Right lobe of liver (tissue), 6 donors: ENCODE measurements around the gene ARFGAP1. TPM values are rescaled to one million over a fixed set of nuclear protein-coding genes. Genes with fewer than 3 reads are reported as not detected.

Experiments used
- ATAC-seq, 4 donors: fragments of 200-7000 bp; cut with Tn5 transposase; one replicate each; pipeline ENCODE4 v1.9.1; 2020; ENCODE audit warnings: mild to moderate bottlenecking in 4 of 4, moderate library complexity in 4 of 4
- DNase-seq, 3 donors: peaks; one replicate each; pipeline ENCODE4 v3.0.0-alpha.2; 2020
- H3K27ac ChIP-seq, 3 donors: fragments of 200-600 bp; one replicate each; pipeline ENCODE4 v1.8.0; 2022
- H3K27me3 ChIP-seq, 2 donors: fragments of 200-600 bp; one replicate each; pipeline ENCODE4 v1.8.0; 2022
- H3K36me3 ChIP-seq, 4 donors: fragments of 200-600 bp; sonication (generic) in 1 of 4; one replicate each; pipeline versions ENCODE4 v1.5.1 to v1.8.0; 2017 to 2022; ENCODE audit warnings: control low read depth in 1 of 4
- H3K4me1 ChIP-seq, 4 donors: fragments of 200-600 bp; sonication (generic) in 1 of 4; one replicate each; pipeline versions ENCODE4 v1.5.1 to v1.8.0; 2017 to 2022; ENCODE audit warnings: control low read depth in 1 of 4
- H3K4me3 ChIP-seq, 3 donors: fragments of 200-600 bp; one replicate each; pipeline ENCODE4 v1.8.0; 2022
- H3K9me3 ChIP-seq, 4 donors: fragments of 200-600 bp; sonication (generic) in 1 of 4; one replicate each; pipeline versions ENCODE4 v1.5.1 to v1.8.0; 2017 to 2022; ENCODE audit warnings: control low read depth in 1 of 4
- CTCF ChIP-seq, 4 donors: fragments of 200-600 bp in 3 of 4; fragments of 450-650 bp in 1 of 4; IDR thresholded peaks; one replicate each; pipeline versions ENCODE4 v1.5.1 to v1.8.0; 2016 to 2022; ENCODE audit warnings: antibody characterized with exemption in 4 of 4, mild to moderate bottlenecking in 2 of 4
- POLR2A ChIP-seq: fragments of 450-650 bp; IDR thresholded peaks from one replicate; pipeline ENCODE4 v1.6.1; 2017; ENCODE audit warnings: antibody characterized with exemption, mild to moderate bottlenecking
- WGBS: methylation state at CpG from one replicate; pipeline ENCODE4 v1.1.6; 2018; ENCODE audit warnings: low coverage, low lambda C conversion rate; ENCODE audit not compliant: insufficient coverage; ENCODE audit errors: missing lambda C conversion rate; 5-methylcytosine and 5-hydroxymethylcytosine counted together
- intact Hi-C, 2 donors: fragments of 100-400 bp; cut with DNase I; formaldehyde crosslinking; loops; one replicate each; pipeline versions ENCODE4 v1.11.2 to v1.14.1; 2022
- total RNA-seq, 6 experiments: library from RNA; depleted of rRNA in 2 of 6; stranded (reverse); fragments of >200 nt in 2 of 6; fragmentation: NEBNext Ultra II Directional in 3 of 6; extraction: Animal tissue kit (Norgen Biotek cat#: 25700) in 3 of 6; gene quantifications; one replicate each; pipeline versions ENCODE4 v1.1.0 to v1.2.4, GENCODE V29; 2016 to 2023
- donor health status: DM: no; HTN: yes; CAD: no.
- donor health status: DM: no; HTN: no; CAD: no.
- donor health status: DM: no; HTN: no; CAD: no.
- donor health status: DM: no; HTN: yes; CAD: no.
- donor health status: DM: no; HTN: yes; CAD: no.

Gene ARFGAP1
- total RNA-seq, 6 experiments from 2014 or later: 17.4 to 42.8 (median 29.5) TPM

- DNase-seq (no peak), ATAC-seq (no peak)
- H3K27me3 ChIP-seq: no peaks in the 10 kb centered on the region
- H3K36me3 ChIP-seq: peaks cover 0 to 31% (median 6%) of the 10 kb centered on the region in 4 donors
- no peaks in the 10 kb centered on the region for H3K9me3 ChIP-seq
- intact Hi-C loops: loop anchor here in 1 of 2 donors (5.0 kb wide), 1 partner anchor 405 kb away; no protein-coding TSS in a partner anchor
- H3K4me3 ChIP-seq: no peak overlapping the region
- TF ChIP-seq POLR2A (no peak), CTCF (IDR thresholded peaks at IDR 0.05) (no peak)
- H3K27ac ChIP-seq: no peak overlapping the region
- 96% methylated on average over 4 of the region's 20 CpGs for WGBS
- H3K4me1 ChIP-seq: peaks cover 0 to 13% (median 6%) of the 10 kb centered on the region in 4 donors
Observed at GRCh38 chr20:63276956-63277355, 4.3 kb downstream of the ARFGAP1 start.

- DNase-seq (no peak), ATAC-seq (no peak)
- Histone ChIP-seq H3K27ac (no peak overlapping the region), H3K36me3 (peaks cover 0 to 35% (median 6%) of the 10 kb centered on the region in 4 donors), H3K27me3 (no peaks in the 10 kb centered on the region), H3K9me3 (no peaks in the 10 kb centered on the region), H3K4me3 (no peak overlapping the region), H3K4me1 (peaks cover 0 to 13% (median 6%) of the 10 kb centered on the region in 4 donors)
- TF ChIP-seq POLR2A (no peak), CTCF (IDR thresholded peaks at IDR 0.05) (no peak)
- intact Hi-C loops: loop anchor here in 1 of 2 donors (5.0 kb wide), 1 partner anchor 405 kb away; no protein-coding TSS in a partner anchor
- 97% methylated on average over 6 of the region's 30 CpGs for WGBS
Observed at GRCh38 chr20:63277466-63278272, 5.1 kb downstream of the ARFGAP1 start.

- intact Hi-C loops: loop anchor here in 1 of 2 donors (5.0 kb wide), 1 partner anchor 404 kb away; no protein-coding TSS in a partner anchor
- no peak for DNase-seq
- peaks cover 0 to 43% (median 9%) of the 10 kb centered on the region in 4 donors for H3K36me3 ChIP-seq
- H3K27ac ChIP-seq: no peak overlapping the region
- no peaks in the 10 kb centered on the region for H3K9me3 ChIP-seq
- ATAC-seq: no peak
- H3K4me3 ChIP-seq: no peak overlapping the region
- no peaks in the 10 kb centered on the region for H3K27me3 ChIP-seq
- H3K4me1 ChIP-seq: peaks cover 0 to 11% (median 4%) of the 10 kb centered on the region in 4 donors
- no peak for TF ChIP-seq POLR2A
- TF ChIP-seq CTCF (IDR thresholded peaks at IDR 0.05): no peak
- 89% methylated on average over 9 of the region's 17 CpGs for WGBS
Observed at GRCh38 chr20:63278661-63279060, 6.0 kb downstream of the ARFGAP1 start.

GRCh38 chr20:63279931-63280330 is 7.3 kb downstream of the ARFGAP1 start:
- ATAC-seq: no peak
- no peak overlapping the region for H3K27ac ChIP-seq
- DNase-seq: no peak
- H3K4me1 ChIP-seq: no peaks in the 10 kb centered on the region
- intact Hi-C loops: loop anchor here in 1 of 2 donors (5.0 kb wide), 1 partner anchor 402 kb away; no protein-coding TSS in a partner anchor
- no peak overlapping the region for H3K4me3 ChIP-seq
- no peaks in the 10 kb centered on the region for H3K9me3 ChIP-seq
- WGBS: 87% methylated on average over 13 of the region's 15 CpGs
- H3K27me3 ChIP-seq: no peaks in the 10 kb centered on the region
- TF ChIP-seq CTCF (IDR thresholded peaks at IDR 0.05): no peak
- no peak for TF ChIP-seq POLR2A
- H3K36me3 ChIP-seq: peaks cover 0 to 43% (median 9%) of the 10 kb centered on the region in 4 donors
